GM04504 (cell line): ENCODE measurements around the gene SGSM2.

Experiments
- DNase-seq: peaks from one replicate; pipeline ENCODE4 v3.0.0-alpha.2; 2012; ENCODE audit warnings: low read depth

Gene SGSM2

DNA sequence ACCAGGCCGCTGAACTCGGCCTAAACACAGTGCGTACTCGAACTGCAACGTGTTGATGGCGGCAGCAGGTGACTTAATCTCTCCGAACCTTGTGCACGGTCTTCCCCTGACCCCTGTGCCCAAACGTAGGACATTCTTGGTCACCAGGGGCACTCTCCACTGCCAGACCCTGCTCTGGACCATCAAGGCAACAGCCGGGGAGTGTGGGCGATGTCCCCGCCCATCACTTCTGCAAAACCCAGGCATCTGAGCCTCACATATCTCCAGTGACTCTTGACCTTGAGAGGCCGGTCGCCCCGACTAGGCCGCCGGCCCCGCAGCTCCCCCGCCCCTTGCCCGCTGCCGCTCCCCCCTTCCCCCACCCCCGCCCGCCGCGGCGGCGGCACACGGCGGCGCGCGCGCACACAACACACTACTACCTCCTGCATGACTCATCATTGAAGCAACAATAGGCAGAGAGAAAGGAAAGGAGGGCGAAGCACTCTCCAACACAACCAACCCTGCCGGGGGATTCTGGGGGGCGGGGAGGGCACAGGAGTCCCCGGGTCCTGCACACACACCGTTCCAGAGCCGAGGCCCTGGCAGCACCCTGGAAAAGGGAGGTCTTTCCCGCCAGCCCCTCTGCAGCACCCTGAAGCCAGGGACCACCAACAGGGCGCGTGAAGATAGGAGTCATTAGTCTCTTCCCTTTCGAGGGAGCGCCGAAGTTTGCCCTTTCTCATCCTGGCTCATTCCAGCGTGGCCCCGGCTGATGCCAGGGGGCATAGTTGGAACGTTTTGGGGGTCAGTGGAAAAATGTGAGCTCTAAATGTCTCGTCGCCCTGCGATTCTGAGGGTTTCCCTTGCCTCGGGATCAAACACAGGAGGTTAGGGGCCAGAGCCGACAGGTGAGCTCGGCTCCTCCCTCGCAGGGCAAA is 61.6 kb downstream of the SGSM2 start:
- peak; percentile 60 for DNase-seq

DNA sequence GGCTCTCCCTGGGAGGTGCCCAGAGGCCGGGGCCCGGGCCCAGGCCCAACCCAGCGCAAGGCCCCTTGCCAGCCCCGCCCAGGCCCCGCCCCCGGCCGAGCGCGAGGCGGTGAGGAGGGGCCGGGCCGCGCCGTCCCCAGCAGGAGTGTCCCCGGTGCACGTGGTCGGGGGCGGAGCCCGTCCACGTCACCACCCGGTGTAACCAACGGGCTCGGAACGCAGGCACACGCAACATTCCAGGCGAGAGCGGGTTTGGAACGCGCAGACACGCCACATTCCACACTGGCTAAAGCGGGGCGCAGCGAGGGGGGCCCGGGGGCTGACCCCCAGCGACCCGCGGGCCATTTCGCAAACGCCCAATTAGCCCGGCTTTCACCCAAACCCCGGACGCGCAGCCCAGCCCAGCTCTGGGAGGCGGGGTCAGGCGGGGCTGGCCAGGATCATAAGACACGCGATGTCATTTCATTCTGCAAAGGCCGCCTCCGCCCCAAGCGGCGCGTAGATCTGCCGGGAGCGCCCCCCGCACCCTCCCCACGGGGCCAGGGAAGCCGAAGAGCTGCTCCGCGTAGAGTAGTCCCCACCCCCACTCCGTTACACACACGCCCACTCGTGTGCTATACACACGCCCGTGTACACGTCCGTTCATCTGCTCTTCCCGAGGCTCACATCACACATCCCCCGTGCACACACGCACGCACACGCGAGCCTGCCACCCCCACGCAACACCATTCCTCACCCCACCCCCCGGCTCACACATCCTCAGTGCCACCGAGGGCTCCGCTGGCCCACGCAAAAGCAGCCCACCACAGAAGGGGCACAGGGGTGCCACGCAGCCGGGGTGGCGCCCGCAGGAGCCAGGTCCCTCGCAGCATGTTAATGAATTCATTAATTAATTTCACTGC is 62.5 kb downstream of the SGSM2 start:
- peak; percentile 96 for DNase-seq

DNA sequence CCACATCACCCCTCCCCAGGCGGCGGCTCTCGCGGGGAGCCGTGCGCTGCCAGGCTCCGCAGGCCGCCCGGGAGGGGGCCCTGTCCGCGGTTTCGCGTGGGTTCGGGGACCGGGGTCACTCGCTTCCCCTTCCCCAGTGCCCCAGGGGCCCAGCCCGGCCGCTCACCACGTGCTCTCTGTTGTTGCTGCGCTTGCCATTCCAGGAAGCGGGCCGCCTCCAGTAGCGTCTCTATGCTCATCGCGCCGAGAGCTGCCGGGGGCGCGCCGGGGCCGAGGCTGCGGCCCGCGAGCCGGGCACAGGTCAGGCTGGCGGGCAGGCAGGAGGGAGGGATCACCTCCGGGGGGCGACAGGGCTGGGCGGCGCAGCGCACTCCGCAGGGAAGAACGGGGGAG is 63.2 kb downstream of the SGSM2 start:
- no peak for DNase-seq

DNA sequence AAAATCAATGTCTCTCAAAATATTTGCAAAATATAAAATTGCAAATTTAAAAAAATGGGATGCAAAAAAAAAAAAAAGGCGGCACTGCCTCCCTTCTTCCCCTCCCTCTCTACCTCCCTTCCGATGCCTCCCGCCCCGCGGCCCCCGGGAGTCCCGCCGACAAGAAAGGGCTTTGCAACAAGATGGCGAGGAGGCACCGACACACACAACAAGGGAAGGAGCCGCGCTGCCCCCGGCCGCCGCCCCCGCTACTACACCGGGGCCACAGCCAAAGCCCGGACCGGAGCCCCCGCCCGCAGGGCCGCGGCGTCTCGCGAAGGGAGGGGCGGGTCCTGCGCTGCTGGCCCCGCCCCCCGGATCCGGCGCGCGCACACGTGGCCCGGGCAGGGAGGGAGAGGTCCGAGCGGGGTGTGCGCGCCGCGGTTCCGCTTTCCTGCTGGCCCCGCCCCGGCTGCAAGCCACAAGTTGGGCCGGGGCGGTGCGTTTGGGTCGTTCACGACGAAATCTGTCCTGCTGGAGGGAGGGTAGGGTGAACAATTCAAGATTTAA is 63.6 kb downstream of the SGSM2 start, which contains the start of gene MNT:
Gene MNT (minus strand): TSS at position 184 of the 549 bp plus-strand sequence. CDS start 348 bp downstream, outside the sequence.
- peak; percentile 92 for DNase-seq

DNA sequence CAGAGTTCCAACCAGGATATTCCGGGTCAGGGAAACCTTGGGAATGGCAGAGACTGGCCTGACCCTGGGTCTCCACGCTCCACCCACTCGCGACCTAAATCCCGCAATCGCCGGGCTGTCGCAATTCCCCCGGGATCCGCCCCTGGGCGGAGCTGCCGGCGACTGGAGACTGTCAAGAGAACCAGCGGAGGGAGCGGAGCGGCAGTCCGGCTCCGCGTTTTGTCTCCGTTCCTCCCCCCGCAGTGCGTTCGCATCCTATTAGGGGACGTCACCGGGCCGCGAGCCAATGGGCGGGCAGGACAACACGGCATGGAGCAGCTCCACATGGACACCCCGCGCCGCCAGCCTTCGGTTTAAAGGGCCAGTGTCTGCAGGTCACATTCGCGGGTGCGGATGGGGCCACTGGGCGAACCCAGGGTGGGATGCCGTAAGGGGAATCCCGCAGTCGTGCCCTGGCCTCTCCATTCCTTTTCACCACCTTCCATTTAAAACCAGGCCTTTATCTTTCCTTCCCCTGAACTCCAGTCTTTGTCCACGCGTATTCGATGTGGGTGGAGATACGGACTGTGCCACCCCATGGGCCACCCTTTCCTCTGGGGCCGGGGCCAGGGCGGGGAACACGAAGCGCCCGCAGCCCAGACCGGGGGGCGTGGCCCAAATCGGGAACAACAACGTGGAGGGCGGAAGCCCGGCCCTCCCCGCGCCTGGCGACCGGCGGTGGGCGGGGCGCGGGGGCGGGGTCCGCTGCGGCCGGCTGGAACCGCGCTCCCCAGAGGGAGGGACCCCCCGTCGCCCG is 64.3 kb downstream of the SGSM2 start:
- DNase-seq, result peak; percentile 99

DNA sequence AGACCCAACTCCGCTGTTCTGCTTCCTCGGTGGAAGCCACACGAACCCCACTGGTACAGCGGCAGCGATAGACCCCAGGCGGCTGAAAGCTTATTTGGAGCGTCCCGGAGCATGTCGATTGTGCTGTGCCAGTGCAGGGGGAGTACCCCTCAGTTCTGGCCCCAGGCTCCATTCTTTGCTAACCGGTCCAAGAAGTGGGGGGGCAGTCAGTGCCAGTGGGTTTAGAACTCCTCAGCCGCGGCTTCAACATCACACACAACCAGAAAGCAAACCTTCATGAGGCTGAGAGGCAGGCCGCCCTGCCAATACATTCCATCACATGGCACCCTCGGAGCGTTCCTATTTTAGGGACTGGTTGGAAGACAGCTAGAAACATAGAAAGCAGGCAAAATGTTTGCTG is 65.2 kb downstream of the SGSM2 start:
- DNase-seq, result no peak

DNA sequence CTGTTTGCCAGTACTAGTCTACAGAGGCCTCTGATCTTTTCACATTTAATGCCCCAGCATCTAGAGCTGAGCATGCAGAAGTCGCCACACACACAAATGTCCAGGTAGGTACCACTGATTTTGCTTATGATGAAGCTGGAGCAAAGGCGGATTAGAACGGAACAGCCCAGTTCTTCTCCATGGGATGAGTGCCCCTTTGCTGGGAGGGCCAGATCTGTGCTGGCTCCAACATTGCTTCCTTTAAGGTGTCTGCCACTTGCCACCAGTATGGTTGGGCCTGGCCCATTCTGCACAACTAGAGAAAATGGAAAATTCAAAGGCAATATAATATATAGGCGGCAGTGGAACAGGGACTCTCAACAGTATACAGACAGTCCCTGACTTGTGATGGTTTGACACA is 65.7 kb downstream of the SGSM2 start:
- no peak for DNase-seq

DNA sequence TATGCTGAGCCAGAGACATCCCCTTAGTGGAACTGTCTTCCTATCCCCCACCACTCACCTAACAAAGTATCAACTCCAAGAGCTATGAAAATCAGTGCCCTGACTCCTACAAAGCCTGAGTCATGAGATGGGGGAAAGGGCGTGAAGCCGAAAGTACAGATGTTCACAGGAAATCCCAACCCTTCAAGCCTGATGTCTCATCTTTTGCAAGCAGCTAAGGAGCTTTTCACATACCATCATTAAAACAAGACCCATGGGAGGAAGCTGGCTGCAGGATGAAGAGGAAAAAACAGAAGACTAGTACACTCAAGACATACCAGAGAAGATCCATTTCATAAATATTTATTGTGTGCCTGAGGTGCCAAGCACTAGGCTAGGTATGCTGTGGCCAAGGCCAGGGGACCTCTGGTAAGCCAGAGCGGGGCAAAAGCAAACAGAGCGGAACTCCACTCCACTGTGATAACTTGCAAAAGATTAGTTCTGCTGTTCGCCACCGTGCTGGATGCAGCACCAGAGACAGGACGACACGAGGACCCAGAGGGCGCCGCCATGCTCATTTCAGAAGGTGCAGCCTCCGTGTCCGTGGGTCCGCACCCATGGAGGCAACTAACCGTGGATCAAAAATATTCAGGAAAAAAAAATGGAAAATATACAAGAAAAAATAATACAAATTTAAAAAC is 68.1 kb downstream of the SGSM2 start:
- peak; percentile 94 for DNase-seq

DNA sequence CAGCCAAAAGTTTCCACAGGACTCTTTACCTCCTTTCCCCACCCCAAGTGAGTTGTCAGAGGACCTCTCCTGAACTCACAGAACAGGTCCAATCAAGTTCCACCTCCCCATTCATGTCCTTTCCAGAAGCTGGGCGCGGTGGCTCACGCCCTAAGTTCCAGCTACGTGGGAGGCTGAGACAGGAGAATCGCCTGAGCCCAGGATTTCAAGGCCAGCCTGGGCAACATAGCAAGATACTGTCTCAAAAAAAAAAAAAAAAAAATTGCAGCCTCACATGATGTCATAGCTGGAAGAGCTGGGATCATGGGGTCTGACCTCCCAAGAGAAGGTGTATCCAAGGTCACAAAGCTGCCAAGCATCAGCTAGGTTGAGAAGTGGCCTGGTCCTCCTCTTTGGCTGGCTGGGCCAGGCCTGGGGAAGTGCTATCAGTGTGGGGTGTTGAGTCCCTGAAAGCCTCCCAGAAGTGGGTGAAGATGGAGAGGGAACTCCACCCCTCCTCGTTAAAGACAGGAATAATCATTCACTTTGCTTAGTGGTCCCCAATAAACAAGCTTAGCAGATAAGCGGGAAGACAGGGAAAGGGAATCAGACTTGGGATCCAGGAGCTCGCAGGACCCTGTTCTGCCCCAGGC is 69.1 kb downstream of the SGSM2 start:
- no peak for DNase-seq

DNA sequence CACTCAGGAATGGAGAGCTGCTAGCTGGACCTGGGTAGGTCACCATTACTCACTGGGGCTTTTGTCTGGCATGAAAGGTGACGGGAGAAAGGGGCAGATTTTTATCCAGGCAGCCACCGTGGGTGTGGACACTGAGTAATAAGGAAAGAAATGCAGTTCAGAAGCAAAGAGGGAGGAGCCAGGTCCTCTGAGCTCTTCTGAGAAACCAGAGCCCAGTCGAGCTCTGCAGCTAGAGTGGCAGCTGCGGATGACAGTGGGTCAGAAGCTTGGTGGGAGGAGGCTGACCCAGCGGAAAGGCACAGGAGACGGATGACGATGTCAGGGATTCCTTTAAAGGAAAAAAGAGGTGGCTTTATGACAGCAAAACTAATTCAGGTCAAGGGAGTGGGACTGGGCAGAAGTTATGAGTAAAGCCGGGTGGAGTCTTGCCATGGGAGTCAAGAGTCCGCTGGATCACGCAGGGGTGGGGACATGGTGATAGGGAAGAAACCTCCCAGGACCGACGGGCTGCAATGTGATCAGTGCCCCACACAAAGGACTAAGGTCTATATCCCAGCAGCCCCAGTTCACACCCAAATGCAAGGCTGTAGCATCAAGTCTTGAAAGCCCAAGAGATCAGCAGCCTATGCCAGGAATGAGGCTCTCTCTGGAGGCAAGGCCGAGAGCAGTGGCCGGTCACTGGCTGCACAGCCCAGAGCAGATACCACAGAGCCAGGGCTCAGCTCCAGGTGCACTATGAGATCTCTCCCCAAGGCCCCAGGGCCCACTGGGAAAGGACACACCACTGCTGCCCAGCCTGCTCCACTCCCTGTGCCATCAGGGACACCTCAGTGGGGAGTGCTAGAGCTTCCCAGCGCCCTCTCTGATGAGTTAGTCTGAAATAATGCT is 69.8 kb downstream of the SGSM2 start:
- DNase-seq, result peak; percentile 84

DNA sequence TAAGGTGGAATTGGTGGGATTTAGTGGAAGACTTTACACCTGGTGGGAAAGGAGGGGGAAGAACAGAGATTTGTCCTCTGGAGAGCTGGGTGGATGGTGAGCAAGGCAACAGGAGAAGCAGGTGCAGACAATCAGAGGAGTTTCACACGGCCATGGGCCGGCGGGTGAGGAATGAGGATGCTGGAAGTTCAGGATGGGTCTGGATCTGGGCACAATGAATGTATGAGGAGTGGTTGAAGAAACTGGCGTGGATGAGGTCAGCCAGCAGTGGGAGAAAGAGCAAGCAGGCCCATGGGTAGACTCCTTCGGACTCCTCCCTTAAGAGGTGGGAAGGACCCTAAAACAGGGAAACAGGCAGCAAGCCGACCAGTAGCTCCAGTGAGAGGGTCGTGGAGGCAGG is 73.7 kb downstream of the SGSM2 start:
- no peak for DNase-seq

DNA sequence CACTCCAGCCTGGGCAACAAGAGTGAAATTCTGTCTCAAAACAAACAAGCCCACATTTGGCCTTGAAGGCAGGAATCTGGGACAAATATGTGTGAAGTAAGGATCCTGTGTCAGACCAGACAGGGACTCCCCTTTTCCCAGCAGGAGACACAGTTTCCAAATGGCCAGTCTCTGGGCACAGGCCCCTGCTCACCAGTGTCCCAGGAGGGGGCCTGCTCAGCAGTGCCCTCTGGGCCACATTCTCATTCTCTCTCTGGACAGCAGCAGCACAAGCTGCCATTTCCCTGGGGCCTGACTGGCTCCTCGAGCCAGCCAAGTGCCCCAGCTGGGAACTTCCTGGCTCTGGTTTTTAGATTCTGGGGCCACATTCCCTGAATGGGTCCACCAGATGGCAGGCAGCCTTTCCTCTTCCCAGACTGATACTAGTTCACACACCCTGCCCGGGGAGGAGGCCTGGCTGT is 75.3 kb downstream of the SGSM2 start:
- DNase-seq, result peak; percentile 54

DNA sequence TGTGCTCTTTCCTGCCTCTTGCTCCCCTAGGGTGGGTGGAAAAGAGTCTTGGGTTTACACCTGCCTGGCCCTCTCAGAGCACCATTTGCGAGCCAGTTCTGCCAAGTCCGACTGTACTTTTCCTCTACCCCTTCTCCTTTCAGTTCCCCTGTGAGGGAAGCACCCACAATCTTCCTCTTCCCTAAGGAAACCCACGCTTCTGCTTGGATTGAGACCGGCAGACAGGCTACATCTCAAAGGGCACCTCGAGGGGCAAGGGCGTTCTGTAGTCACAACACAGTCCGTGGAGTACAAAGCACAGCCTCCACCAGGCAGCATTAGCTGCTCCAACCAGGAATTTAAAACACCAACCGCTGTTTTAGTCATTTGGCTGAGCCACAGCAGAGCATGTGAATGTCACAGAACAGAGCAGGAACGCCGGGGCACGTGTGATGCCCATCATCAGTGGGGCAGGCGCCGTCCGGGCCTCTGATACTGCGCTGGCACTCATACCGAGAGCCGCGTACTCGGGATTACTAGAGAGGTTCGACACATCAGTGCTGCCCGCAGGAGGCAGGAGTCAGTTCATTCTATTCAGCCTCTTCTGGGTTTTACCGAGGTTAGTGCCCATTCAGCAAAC is 77.3 kb downstream of the SGSM2 start:
- no peak for DNase-seq

DNA sequence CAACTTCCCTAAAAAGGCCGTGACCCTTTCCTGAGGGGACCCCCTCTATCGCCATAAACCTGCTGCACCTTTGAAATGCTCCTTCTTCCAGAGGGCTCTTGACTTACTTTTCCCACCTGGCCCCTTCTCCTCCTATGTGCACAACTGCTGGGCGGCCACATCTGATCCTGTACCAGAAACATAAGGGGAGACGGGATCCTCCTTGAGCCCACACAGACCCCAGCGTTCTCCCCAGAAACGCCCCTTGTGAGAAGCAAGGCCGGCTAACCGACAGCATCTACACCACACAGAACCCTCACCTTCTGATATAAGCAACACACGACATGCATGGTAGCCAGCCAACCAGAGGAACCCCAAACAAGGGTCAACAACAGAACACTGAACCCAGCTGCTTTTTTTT is 77.8 kb downstream of the SGSM2 start:
- no peak for DNase-seq

DNA sequence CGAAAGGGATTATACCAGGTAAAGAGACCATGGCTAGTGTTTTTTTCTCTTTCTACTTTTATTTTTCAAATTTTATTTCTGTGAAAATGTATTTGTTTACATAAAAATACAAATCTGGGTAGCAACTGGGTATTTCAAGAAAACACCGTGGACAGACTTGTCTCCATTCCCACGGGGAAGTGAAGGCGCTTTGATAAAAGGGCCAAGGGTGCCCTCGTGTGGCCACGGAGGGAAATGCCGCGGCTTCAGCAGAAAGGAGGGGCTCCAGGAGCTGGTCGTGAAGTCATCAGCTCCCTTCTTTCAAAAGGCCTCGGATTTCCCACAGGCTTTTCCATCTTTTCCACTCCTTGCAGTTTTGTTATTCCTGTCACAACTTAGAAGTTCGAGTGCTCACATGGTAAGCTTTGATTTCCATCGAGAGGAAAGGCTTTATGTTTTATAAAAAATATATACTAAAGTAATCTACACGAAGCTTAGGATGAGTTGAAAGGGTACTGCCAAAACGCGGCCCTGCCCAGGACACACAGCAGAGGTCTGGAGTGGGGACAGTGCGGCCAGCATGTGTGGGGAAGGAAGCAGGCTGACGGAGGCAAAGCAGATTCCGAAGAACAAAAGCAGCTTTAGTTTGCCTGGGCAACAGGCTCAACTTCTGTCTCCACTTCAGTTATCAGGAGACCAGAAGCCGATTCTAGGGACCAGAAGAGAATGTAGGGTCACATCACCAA is 78.9 kb downstream of the SGSM2 start:
- peak; percentile 80 for DNase-seq

DNA sequence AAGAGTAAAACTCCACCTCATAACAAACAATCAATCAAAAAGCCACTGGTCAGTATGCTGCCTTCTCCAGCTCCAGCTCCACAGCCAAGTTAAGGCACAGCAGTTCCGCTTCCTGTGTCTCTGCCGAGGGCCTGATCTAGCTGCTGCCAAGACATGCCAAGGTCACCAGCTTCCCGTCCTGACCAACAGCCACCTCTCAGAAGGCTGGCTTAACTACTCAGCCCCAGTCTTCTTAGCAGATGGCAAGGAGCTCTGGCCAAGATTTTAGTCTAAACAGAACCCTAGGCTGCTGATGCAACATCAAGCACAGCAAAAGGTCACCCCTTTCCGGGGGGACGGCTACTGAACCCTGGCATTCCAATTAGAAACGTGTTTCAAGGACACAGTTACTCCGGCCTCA is 81.3 kb downstream of the SGSM2 start:
- no peak for DNase-seq

DNA sequence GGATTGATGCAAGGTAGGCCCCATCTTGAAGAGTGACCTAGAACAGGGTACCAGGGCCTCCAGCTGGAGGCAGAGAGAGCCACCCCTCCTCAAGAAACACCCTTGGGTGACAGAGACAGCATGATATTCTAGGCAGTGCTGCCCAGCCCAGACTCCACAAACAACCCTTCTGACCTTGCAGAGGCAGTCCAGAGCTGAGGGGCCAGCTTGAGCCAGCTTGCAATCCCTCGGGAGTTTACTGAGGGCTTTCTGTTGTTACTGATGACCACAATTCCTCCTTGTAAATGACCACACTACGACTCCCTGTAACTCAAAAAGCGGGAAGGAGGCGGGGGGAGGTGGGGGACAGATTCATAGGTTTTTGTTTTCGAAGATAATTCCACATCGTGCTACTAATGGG is 82.2 kb downstream of the SGSM2 start:
- DNase-seq, result no peak

DNA sequence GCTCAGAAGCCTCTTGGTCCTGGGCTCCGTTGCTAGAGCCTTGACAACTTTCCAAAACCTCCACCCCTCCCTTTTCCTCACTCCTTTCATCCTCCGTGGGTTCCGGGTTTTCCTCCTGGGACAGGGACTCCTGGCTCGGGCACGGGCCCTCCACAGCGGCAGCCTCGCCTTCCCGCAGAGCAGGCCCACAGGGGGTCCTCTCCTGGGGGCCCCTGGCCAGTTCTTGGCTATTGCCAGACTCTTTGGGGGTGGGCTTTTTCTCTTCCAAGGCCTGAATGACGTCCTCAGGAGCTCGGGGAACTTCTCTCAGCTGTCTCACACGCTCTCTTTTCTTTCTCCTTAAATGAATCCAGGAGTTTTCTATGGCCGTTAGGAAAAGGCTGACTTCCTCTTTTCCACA is 82.9 kb downstream of the SGSM2 start:
- no peak for DNase-seq
